OCI-LY3 (cell line): ENCODE data around the gene SIT1.
A peak's percentile ranks its signal among the peaks of the same experiment; 100 is the strongest.

ENCODE experiments used
- H2AFZ ChIP-seq: fragments of 200-600, 300-600 bp; shearing (Covaris generic); 2 replicates; pipeline ENCODE4 v1.6.0; 2014; ENCODE audit warnings: antibody characterized with exemption, low read depth, low read length
- H3K27ac ChIP-seq: fragments of 200-600, 300-600 bp; sonication (generic); 2 replicates; pipeline ENCODE4 v1.5.1; 2014; ENCODE audit warnings: mild to moderate bottlenecking, low read length, moderate library complexity, mixed read lengths
- H3K27me3 ChIP-seq: fragments of 200-600, 300-600 bp; sonication (generic); 2 replicates; pipeline ENCODE4 v1.6.1; 2014; ENCODE audit warnings: low read depth, low read length, mixed read lengths
- H3K36me3 ChIP-seq: fragments of 200-600, 300-600 bp; sonication (generic); replicated peaks from 2 replicates; pipeline ENCODE3; 2014; ENCODE audit warnings: low read depth, low read length, mixed read lengths
- H3K4me1 ChIP-seq: fragments of 300-600, 200-600 bp; sonication (generic); 2 replicates; pipeline ENCODE4 v1.6.1; 2014; ENCODE audit warnings: low read length, mixed read lengths
- H3K4me2 ChIP-seq: fragments of 200-600, 300-600 bp; sonication (generic); 2 replicates; pipeline ENCODE4 v1.6.1; 2014; ENCODE audit warnings: low read length, mixed read lengths
- H3K4me3 ChIP-seq: fragments of 300-600, 200-600 bp; sonication (generic); 2 replicates; pipeline ENCODE4 v1.5.1; 2014; ENCODE audit warnings: antibody characterized with exemption, mild to moderate bottlenecking, low read length, moderate library complexity
- H3K79me2 ChIP-seq: fragments of 300-600, 200-600 bp; shearing (Covaris generic); 2 replicates; pipeline ENCODE4 v1.6.1; 2014; ENCODE audit warnings: mild to moderate bottlenecking, low read length, mixed read lengths
- H3K9ac ChIP-seq: fragments of 300-600, 200-600 bp; shearing (Covaris generic); 2 replicates; pipeline ENCODE4 v1.6.0; 2014; ENCODE audit warnings: mild to moderate bottlenecking, low read length, moderate library complexity
- H3K9me3 ChIP-seq: fragments of 200-600, 300-600 bp; shearing (Covaris generic); 2 replicates; pipeline ENCODE4 v1.6.1; 2014; ENCODE audit warnings: low read length, mixed read lengths; ENCODE audit not compliant: insufficient read depth
- H4K20me1 ChIP-seq: fragments of 200-600, 300-600 bp; sonication (generic); 2 replicates; pipeline ENCODE4 v1.6.1; 2016; ENCODE audit warnings: low read length, mixed read lengths; ENCODE audit not compliant: insufficient read depth
- EZH2phosphoT487 ChIP-seq: fragments of 200-600 bp; shearing (Covaris generic); IDR thresholded peaks from 2 replicates; pipeline ENCODE4 v1.6.1; 2018; ENCODE audit warnings: antibody characterized with exemption, mixed run types, low read depth
- TF ChIP-seq, protein P1 (sequence below): fragments of 200-600, 300-600 bp; sonication (generic); IDR thresholded peaks from 2 replicates; pipeline ENCODE4 v1.5.1; 2014; ENCODE audit warnings: antibody characterized with exemption, low read length, low read depth

Gene SIT1

DNA sequence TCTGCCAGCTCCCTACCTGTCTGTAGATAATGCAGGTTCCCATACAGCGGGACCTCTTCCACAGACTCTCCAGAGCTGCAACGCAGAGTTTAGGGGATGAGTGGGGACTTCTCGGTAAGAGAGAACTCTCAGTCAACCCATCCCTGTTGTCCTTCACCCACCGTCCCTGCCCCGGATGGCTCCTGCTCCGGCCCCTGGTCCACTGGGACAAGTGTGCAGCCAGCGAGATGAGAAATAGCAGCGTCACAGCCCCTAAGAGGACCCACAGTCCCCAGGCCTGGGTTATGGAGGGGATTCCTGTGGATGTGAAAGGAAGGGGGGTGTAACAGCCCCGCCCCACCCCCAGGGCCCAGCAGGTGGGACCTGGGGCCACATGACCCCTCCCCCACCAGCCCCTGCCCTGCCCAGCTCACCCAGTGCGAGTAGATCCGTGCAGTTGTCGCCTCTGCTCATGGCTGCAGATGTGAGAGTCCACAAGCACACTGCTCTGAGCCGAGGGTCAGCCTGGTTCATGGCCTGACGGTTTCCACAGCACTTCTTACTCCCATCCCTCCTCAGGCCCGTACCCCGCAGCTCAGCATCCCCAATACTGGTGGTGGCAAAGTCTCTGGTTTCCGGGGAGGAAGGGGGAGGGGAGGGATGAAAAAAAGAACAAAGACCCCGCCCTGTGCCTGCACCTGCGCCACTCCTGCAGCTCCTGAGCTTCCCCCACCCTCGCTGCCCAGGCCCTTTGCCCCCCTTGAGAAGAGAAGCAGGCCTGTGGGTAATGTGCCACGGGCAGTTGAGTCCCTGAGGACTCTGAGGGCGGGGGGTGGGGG is at the start of gene SIT1:
Gene SIT1 (minus strand): TSS at position 591 of the 818 bp plus-strand sequence. CDS start 78 bp downstream, at position 513.
- no peaks in the 10 kb centered on the region for H4K20me1 ChIP-seq
- peak within 1 kb of the TSS; percentile 88 for H3K4me3 ChIP-seq
- no peaks in the 10 kb centered on the region for H3K9me3 ChIP-seq
- H3K9ac ChIP-seq: peak within 1 kb of the TSS; percentile 89
- peak within 1 kb of the TSS; percentile 73 for H2AFZ ChIP-seq
- peak within 1 kb of the TSS; percentile 66 for H3K27ac ChIP-seq
- no peaks in the 10 kb centered on the region for H3K36me3 ChIP-seq
- peaks cover 10% of the 10 kb centered on the region for H3K79me2 ChIP-seq
- peaks cover 58% of the 10 kb centered on the region for H3K4me1 ChIP-seq
- H3K4me2 ChIP-seq: peak within 1 kb of the TSS; percentile 99
- no peaks in the 10 kb centered on the region for H3K27me3 ChIP-seq
- TF ChIP-seq, protein P1, sequence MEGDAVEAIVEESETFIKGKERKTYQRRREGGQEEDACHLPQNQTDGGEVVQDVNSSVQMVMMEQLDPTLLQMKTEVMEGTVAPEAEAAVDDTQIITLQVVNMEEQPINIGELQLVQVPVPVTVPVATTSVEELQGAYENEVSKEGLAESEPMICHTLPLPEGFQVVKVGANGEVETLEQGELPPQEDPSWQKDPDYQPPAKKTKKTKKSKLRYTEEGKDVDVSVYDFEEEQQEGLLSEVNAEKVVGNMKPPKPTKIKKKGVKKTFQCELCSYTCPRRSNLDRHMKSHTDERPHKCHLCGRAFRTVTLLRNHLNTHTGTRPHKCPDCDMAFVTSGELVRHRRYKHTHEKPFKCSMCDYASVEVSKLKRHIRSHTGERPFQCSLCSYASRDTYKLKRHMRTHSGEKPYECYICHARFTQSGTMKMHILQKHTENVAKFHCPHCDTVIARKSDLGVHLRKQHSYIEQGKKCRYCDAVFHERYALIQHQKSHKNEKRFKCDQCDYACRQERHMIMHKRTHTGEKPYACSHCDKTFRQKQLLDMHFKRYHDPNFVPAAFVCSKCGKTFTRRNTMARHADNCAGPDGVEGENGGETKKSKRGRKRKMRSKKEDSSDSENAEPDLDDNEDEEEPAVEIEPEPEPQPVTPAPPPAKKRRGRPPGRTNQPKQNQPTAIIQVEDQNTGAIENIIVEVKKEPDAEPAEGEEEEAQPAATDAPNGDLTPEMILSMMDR: no peak
- no peak for TF ChIP-seq EZH2phosphoT487

DNA sequence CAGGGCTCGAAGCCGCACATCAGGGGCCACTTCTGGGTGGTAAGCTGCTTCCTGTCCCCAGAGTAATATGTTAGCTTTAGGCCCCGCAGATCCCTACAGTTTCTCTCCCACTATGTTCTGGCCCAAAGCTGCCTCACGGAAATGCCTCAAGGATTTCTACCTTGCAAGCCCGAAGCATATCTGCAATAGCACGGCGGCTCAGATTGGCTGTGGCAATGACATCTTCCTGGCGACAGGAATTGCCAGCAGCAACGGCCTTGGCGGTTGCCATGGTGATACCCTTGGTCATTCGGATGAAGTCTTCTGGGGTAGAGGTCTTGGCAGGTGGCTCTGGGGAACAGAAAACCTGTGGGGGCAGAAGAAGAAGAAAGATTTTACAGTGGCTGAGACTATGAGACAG is 49.3 kb upstream of the SIT1 start:
- TF ChIP-seq, protein P1: no peak
- TF ChIP-seq EZH2phosphoT487: no peak
- Histone ChIP-seq H4K20me1 (no peaks in the 10 kb centered on the region; the same call in 1 of the 2 replicates), H3K4me2 (no peak overlapping the region), H3K27ac (no peak overlapping the region), H3K9me3 (no peaks in the 10 kb centered on the region), H3K79me2 (no peaks in the 10 kb centered on the region), H3K4me3 (no peak overlapping the region), H2AFZ (no peak overlapping the region), H3K4me1 (no peaks in the 10 kb centered on the region), H3K9ac (no peak overlapping the region), H3K27me3 (no peaks in the 10 kb centered on the region), H3K36me3 (peaks cover 80% of the 10 kb centered on the region)

DNA sequence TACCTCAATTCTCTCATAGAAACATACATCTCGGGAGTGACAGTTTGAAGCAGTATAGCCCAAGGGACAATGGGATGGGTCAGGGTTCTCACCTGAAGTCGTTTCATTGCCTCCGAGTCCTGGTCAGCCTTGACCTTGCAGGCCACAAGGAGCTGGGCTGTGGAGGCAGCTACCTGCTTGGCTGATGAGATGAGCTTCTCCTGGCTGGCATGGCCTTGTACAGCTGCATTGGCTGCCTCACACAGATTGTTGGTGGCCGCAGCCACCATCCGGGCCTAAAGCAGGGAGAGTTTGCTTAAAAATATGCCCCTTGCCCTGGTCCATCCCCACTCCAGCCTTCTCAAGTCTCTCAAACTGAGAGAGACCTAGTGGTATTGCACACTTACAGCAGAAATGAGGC is 47.5 kb upstream of the SIT1 start:
- H3K4me1 ChIP-seq: no peaks in the 10 kb centered on the region
- no peak overlapping the region for H3K4me2 ChIP-seq
- H3K9ac ChIP-seq: no peak overlapping the region
- H2AFZ ChIP-seq: no peak overlapping the region
- peaks cover 62% of the 10 kb centered on the region for H3K36me3 ChIP-seq
- no peaks in the 10 kb centered on the region for H3K27me3 ChIP-seq
- no peaks in the 10 kb centered on the region; the same call in 1 of the 2 replicates for H4K20me1 ChIP-seq
- no peaks in the 10 kb centered on the region for H3K79me2 ChIP-seq
- H3K27ac ChIP-seq: no peak overlapping the region
- TF ChIP-seq EZH2phosphoT487: no peak
- TF ChIP-seq, protein P1: no peak
- no peak overlapping the region for H3K4me3 ChIP-seq
- H3K9me3 ChIP-seq: no peaks in the 10 kb centered on the region

- H3K27ac ChIP-seq: no peak overlapping the region
- H3K9ac ChIP-seq: no peak overlapping the region
- H3K4me2 ChIP-seq: no peak overlapping the region
- no peaks in the 10 kb centered on the region for H3K4me1 ChIP-seq
- no peaks in the 10 kb centered on the region for H3K79me2 ChIP-seq
- H3K27me3 ChIP-seq: no peaks in the 10 kb centered on the region
- no peaks in the 10 kb centered on the region; the same call in 1 of the 2 replicates for H4K20me1 ChIP-seq
- TF ChIP-seq, protein P1: no peak
- TF ChIP-seq EZH2phosphoT487: no peak
- no peak overlapping the region for H3K4me3 ChIP-seq
- H2AFZ ChIP-seq: no peak overlapping the region
- no peaks in the 10 kb centered on the region for H3K9me3 ChIP-seq
- H3K36me3 ChIP-seq: peaks cover 56% of the 10 kb centered on the region
Measured at GRCh38 chr9:35697486-35697885, 46.8 kb upstream of the SIT1 start.
